ENCODE results near the gene SGPL1. TPM values are rescaled to one million over a fixed set of nuclear protein-coding genes. Genes with fewer than 3 reads are reported as not detected.

Gene SGPL1
- total and polyA plus RNA-seq, 10 of the 15 experiments (the other 5 are each of a cell fraction or from before 2014, with no cell fraction given), result 4.9 to 20.7 (median 10.6) TPM

GRCh38 chr10:70843776-70844489 is 28.2 kb downstream of the SGPL1 start (continued):
- TF ChIP-seq RELB (IDR thresholded peaks at IDR 0.05; ENCODE audit: low read depth), result no peak
- TF ChIP-seq ZZZ3 (IDR thresholded peaks at IDR 0.05; ENCODE audit: control insufficient read depth, insufficient read length, low read depth), result no peak
- TF ChIP-seq NFXL1 (IDR thresholded peaks at IDR 0.05; ENCODE audit: borderline replicate concordance), result no peak
- TF ChIP-seq FOXK2 (IDR thresholded peaks at IDR 0.05), result no peak
- no peak for TF ChIP-seq ZBTB4 (CRISPR knock-in tag; IDR thresholded peaks at IDR 0.05)
- TF ChIP-seq BMI1 (IDR thresholded peaks at IDR 0.05; ENCODE audit: borderline replicate concordance), result no peak
- TF ChIP-seq CBX3 (IDR thresholded peaks at IDR 0.05; ENCODE audit: borderline replicate concordance, low read depth), result no peak
- no peak for TF ChIP-seq BACH1 (IDR thresholded peaks at IDR 0.05; ENCODE audit: borderline replicate concordance)
- TF ChIP-seq WRNIP1 (IDR thresholded peaks at IDR 0.05; ENCODE audit: borderline replicate concordance, low read depth, low read length), result no peak

Data from GM12878 (cell line).